SU-DHL-6 (cell line): ENCODE measurements around the gene KDM5C.

ENCODE experiments used
- H2AFZ ChIP-seq: fragments of 200-600 bp; sonication (generic); 2 replicates; pipeline ENCODE4 v1.6.1; 2014; ENCODE audit warnings: low read depth, mild to moderate bottlenecking, moderate library complexity, mixed read lengths, antibody characterized with exemption, low read length; ENCODE audit not compliant: severe bottlenecking
- H3F3A ChIP-seq: fragments of 200-600 bp; shearing (Covaris generic); 2 replicates; pipeline ENCODE4 v1.6.0; 2016; ENCODE audit warnings: antibody characterized with exemption, mild to moderate bottlenecking; ENCODE audit not compliant: insufficient read depth
- H3K27ac ChIP-seq: fragments of 200-600 bp; sonication (generic); 2 replicates; pipeline ENCODE4 v1.5.1; 2016; ENCODE audit warnings: low read depth, mild to moderate bottlenecking, low read length, moderate library complexity, mixed read lengths
- H3K27me3 ChIP-seq: fragments of 200-600 bp; sonication (generic), shearing (Covaris generic); 2 replicates; pipeline ENCODE4 v1.6.0; 2014; ENCODE audit warnings: mild to moderate bottlenecking, low read length
- H3K36me3 ChIP-seq: fragments of 200-600 bp; sonication (generic); 2 replicates; pipeline ENCODE4 v1.6.1; 2014; ENCODE audit warnings: mild to moderate bottlenecking, low read length, mixed read lengths
- H3K4me2 ChIP-seq: fragments of 300-600, 200-600 bp; shearing (Covaris generic), sonication (generic); 2 replicates; pipeline ENCODE4 v1.6.0; 2014; ENCODE audit warnings: low read length, low read depth, mild to moderate bottlenecking; ENCODE audit not compliant: poor library complexity, severe bottlenecking
- H3K4me3 ChIP-seq: fragments of 200-600 bp; sonication (generic); 2 replicates; pipeline ENCODE4 v1.5.1; 2014; ENCODE audit warnings: antibody characterized with exemption, low read length, mild to moderate bottlenecking, mixed read lengths; ENCODE audit not compliant: insufficient read depth, poor library complexity, severe bottlenecking
- H3K79me2 ChIP-seq: fragments of 200-600 bp; sonication (generic); 2 replicates; pipeline ENCODE4 v1.6.1; 2014; ENCODE audit warnings: mild to moderate bottlenecking, low read length, moderate library complexity; ENCODE audit not compliant: insufficient read depth
- H3K9ac ChIP-seq: fragments of 200-600 bp; sonication (generic); 2 replicates; pipeline ENCODE4 v1.7.0; 2014; ENCODE audit warnings: mild to moderate bottlenecking, low read length
- H3K9me2 ChIP-seq: fragments of 200-600 bp; sonication (generic); replicated peaks from 2 replicates; pipeline ENCODE4 v1.6.1; 2014; ENCODE audit warnings: low read length; ENCODE audit not compliant: insufficient read depth
- H3K9me3 ChIP-seq: fragments of 200-600 bp; sonication (generic); 2 replicates; pipeline ENCODE4 v1.6.1; 2014; ENCODE audit warnings: low read length, mixed read lengths; ENCODE audit not compliant: insufficient read depth
- H4K20me1 ChIP-seq: fragments of 200-600 bp; sonication (generic); 2 replicates; pipeline ENCODE4 v1.6.1; 2014; ENCODE audit warnings: low read depth, mild to moderate bottlenecking, antibody characterized with exemption, low read length, moderate library complexity, mixed read lengths
- CTCF ChIP-seq: fragments of 200-600 bp; sonication (generic); IDR thresholded peaks from one replicate; pipeline ENCODE4 v1.5.1; 2017; ENCODE audit warnings: antibody characterized with exemption, mild to moderate bottlenecking, low read length, moderate library complexity; ENCODE audit not compliant: insufficient read depth, poor library complexity, severe bottlenecking
- EZH2phosphoT487 ChIP-seq: fragments of 200-600 bp; sonication (generic), shearing (Covaris generic); conservative IDR thresholded peaks from 2 replicates; pipeline ENCODE4 v1.6.1; 2018; ENCODE audit warnings: mild to moderate bottlenecking, antibody characterized with exemption, low read length, moderate library complexity, mixed read lengths

The KDM5C gene

GRCh38 chrX:53155512-53156206, 69.3 kb downstream of the KDM5C start:
- H4K20me1 ChIP-seq: no peaks in the 10 kb centered on the region
- H3K27ac ChIP-seq: no peak overlapping the region
- no peaks in the 10 kb centered on the region for H3K9me2 ChIP-seq
- no peaks in the 10 kb centered on the region for H3F3A ChIP-seq
- no peaks in the 10 kb centered on the region for H3K27me3 ChIP-seq
- no peak overlapping the region for H3K4me2 ChIP-seq
- no peak overlapping the region for H3K4me3 ChIP-seq
- TF ChIP-seq CTCF: no peak
- TF ChIP-seq EZH2phosphoT487: no peak
- no peaks in the 10 kb centered on the region for H3K79me2 ChIP-seq
- no peak overlapping the region for H2AFZ ChIP-seq
- no peaks in the 10 kb centered on the region for H3K9me3 ChIP-seq
- H3K36me3 ChIP-seq: no peaks in the 10 kb centered on the region
- H3K9ac ChIP-seq: no peak overlapping the region

- Histone ChIP-seq H2AFZ (no peak overlapping the region), H3K4me3 (no peak overlapping the region), H3F3A (no peaks in the 10 kb centered on the region), H4K20me1 (no peaks in the 10 kb centered on the region), H3K27ac (no peak overlapping the region), H3K9ac (no peak overlapping the region), H3K79me2 (no peaks in the 10 kb centered on the region), H3K9me2 (no peaks in the 10 kb centered on the region), H3K27me3 (no peaks in the 10 kb centered on the region), H3K4me2 (no peak overlapping the region), H3K36me3 (no peaks in the 10 kb centered on the region), H3K9me3 (no peaks in the 10 kb centered on the region)
- TF ChIP-seq CTCF (no peak), EZH2phosphoT487 (no peak)
Measured at GRCh38 chrX:53153581-53153980, 71.4 kb downstream of the KDM5C start.
